Measurements from ENCODE around the gene BID.

BID gene

DNA sequence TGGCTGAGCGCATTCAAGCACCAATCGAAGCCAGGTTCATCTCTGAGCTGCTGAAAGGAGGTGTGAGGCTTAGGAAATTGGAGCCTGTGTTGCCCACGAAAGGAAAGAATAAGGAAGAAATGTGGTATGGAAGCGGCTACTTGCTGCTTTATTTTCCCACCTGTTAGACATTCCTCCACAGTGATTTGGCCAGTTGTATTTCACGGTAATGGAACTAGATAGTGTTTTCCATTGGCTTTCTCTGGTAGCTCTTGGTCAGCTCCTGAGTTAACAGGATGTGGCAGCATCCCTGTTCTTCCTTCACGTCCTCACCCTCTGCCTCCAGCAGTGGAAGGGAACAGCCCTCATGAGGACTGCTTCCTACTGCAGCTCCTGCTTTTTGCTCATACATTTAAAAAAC lies 44.7 kb downstream of the BID start:
- TF ChIP-seq, protein P1, sequence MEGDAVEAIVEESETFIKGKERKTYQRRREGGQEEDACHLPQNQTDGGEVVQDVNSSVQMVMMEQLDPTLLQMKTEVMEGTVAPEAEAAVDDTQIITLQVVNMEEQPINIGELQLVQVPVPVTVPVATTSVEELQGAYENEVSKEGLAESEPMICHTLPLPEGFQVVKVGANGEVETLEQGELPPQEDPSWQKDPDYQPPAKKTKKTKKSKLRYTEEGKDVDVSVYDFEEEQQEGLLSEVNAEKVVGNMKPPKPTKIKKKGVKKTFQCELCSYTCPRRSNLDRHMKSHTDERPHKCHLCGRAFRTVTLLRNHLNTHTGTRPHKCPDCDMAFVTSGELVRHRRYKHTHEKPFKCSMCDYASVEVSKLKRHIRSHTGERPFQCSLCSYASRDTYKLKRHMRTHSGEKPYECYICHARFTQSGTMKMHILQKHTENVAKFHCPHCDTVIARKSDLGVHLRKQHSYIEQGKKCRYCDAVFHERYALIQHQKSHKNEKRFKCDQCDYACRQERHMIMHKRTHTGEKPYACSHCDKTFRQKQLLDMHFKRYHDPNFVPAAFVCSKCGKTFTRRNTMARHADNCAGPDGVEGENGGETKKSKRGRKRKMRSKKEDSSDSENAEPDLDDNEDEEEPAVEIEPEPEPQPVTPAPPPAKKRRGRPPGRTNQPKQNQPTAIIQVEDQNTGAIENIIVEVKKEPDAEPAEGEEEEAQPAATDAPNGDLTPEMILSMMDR (IDR thresholded peaks at IDR 0.05; ENCODE audit: extremely low read depth, missing control alignments) = no peak
- DNase-seq (ENCODE audit: low spot score) = no peak

DNA sequence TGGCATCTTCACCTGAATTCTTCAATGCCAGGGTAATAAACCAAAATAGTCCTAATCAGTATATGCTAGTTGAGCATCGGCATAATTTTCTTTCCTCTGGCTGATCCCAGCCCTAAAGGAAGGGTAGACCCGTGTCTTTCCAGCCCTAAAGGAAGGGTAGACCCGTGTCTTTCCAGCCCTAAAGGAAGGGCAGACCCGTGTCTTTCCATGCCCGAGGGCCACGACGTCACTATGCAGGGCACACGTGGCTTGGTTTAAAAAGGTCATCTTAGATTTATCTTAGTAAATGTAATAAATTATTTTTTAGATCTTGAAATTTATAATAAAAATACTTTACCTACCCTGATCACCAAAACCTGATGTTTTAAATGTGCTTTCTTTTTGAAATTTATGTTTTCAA lies 45.5 kb downstream of the BID start:
- TF ChIP-seq, protein P1 (IDR thresholded peaks at IDR 0.05; ENCODE audit: extremely low read depth, missing control alignments) = no peak

DNA sequence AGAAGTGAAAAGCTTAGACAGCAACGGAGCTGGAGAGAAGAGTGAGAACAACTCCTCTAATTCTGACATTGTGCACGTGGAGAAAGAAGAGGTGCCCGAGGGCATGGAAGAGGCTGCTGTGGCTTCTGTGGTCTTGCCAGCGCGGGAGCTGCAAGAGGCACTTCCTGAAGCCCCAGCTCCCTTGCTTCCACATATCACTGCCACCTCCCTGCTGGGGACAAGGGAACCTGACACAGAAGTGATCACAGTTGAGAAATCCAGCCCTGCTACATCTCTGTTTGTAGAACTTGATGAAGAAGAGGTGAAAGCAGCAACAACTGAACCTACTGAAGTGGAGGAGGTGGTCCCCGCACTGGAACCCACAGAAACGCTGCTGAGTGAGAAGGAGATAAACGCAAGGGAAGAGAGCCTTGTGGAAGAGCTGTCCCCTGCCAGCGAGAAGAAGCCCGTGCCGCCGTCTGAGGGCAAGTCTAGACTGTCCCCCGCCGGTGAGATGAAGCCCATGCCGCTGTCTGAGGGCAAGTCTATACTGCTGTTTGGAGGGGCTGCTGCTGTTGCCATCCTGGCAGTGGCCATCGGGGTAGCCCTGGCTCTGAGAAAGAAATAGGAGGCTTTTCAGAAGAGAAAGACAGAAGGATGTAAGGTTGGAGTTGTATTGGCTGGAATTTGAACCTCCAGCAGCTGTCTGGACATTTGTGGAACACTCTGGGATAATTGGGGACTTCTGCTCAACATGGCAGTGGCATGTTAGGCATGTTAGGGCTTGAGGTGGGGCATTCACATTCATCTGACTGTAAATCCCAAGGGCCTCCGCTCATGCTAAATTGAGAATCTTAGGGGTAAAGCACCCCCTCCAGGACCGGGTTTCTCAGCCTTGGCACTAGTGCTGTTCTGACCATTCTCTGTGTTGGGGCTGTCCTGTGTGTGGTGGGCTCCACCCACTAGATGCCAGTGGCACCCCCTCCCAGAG lies 47.1 kb downstream of the BID start:
- TF ChIP-seq, protein P1 (IDR thresholded peaks at IDR 0.05; ENCODE audit: extremely low read depth, missing control alignments) = no peak
- no peak for DNase-seq (ENCODE audit: low spot score)

More for the DNA sequence above, 45.5 kb downstream of the BID start:
- no peak for DNase-seq (ENCODE audit: low spot score)

DNA sequence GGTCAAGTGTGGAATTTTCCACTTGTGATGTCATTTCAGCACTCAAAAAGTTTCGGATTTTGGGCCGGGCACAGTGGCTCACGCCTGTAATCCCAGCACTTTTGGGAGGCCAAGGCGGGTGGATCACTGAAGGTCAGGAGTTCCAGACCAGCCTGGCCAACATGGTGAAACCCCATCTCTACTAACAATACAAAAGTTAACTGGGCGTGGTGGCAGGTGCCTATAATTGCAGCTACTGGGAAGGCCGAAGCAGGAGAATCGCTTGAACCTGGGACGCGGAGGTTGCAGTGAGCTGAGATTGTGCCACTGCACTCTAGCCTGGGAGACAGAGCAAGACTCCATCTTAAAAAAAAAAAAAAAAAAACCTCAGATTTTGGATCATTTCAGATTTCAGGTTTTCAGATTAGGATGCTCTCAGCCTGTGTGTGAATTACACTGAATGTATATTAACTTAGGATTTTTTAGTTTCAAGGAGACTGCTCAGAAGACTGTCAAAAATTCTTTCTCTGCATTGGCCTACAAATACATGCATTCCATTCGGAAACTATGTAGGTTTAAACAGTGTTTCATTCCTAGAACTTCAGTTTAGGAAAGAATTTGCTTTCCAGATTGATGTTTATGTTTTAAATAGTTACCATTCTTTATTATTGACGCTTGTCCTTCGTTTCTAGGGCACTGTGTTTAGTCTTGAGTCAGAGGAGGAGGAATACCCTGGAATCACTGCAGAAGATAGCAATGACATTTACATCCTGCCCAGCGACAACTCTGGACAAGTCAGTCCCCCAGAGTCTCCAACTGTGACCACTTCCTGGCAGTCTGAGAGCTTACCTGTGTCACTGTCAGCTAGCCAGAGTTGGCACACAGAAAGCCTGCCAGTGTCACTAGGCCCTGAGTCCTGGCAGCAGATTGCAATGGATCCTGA lies 48.0 kb downstream of the BID start:
- TF ChIP-seq, protein P1 (IDR thresholded peaks at IDR 0.05; ENCODE audit: extremely low read depth, missing control alignments) = no peak
- no peak for DNase-seq (ENCODE audit: low spot score)

DNA sequence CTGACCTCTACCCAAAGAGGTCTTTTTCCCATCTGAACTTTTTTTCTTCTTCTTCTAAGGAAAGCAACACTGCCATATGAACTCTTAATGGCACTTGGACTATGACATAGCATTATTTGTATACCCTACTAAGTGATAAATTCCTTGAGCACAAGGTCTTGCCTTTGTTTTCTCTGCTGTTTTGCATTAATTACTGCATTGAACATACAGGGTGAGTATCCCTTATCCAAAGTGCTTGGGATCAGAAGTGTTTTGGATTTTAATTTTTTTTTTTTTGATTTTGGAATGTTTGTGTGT lies 48.8 kb downstream of the BID start:
- TF ChIP-seq, protein P1 (IDR thresholded peaks at IDR 0.05; ENCODE audit: extremely low read depth, missing control alignments) = no peak
- no peak for DNase-seq (ENCODE audit: low spot score)

DNA sequence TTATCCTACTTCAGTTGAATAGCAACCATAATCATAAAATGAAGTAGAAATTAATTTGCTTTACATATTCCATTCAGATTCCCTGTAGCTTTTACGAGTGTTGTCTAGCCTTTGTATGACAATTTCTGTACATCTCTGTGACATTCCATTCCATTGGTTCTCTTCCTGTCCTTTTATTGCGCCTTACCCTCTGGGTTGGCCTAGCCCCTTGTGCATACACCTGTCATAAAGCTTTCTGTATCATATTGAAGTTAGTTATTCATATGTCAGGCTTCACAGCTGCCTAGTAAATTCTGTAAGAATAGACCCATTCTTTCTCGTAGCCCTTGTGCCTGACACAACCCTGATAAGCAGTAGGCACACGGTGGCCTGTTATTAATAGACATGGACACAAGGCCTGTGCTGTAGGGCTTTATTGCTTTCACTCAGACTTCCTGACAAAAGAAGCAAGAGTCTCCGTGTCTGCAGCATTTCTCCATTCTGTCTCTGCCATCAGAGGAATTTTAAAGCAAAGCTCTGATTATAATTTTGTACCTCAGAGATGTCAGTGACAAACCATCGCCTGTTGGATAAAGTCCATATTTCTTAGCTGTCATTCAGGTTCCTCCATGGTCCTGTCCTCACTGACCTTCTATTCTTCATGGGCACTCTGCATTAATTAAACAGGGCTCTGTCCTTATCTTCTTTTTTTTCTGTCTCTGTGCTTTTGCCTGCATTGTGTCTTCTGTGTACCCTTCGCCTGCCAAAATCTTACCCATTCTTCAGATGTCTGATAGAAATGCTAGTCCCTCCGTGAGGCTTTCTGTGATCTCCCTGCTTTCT lies 49.4 kb downstream of the BID start:
- DNase-seq (ENCODE audit: low spot score) = no peak
- TF ChIP-seq, protein P1 (IDR thresholded peaks at IDR 0.05; ENCODE audit: extremely low read depth, missing control alignments) = no peak

All from GM20000 (cell line).